ENCODE results near the gene NR2F2. TPM values are rescaled to one million over a fixed set of nuclear protein-coding genes. Genes with fewer than 3 reads are reported as not detected.

The NR2F2 gene
- polyA plus RNA-seq, 1 of the 3 experiments (the other 2 are of a cell fraction), result 3.9 TPM

DNA sequence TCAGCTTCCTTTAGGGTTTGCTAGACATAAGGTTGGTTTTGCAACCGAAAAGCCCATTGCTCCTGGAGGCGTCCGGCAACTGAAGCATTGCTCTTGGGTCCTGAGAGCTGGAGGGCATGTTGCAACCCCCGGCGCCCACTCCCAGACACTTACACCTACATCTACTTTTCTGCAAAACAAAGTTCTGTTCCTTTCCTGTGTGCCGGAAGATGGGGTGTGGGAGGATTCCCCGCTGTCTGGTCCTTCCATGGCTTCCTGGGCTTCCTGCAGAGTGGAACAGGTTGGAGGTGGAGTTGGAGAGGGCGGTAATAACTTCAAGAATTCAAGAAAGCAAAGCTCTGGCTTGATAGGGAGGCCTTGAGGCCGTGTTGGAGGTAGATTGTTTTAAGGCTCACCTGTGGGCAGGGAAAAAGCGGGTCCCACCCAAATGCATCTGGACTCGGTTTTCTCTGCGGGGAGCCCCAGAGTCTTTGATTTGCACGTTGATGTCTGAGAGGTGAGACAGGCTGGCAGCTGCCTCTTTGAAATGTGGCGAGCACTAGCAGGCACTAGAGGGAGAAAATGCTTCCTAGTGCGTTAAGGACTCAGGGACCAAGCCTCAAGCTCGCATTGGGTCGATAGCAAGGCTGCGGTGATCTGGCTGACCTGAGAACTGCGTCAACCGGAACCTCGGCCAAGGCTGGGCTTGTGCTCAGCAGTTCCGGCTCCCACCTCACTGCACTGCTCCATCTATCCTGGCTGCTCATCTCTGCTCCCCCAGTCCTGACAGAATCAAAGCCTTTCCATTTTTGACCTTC lies 39.5 kb downstream of the NR2F2 start (continued):
- TF ChIP-seq, protein P1, sequence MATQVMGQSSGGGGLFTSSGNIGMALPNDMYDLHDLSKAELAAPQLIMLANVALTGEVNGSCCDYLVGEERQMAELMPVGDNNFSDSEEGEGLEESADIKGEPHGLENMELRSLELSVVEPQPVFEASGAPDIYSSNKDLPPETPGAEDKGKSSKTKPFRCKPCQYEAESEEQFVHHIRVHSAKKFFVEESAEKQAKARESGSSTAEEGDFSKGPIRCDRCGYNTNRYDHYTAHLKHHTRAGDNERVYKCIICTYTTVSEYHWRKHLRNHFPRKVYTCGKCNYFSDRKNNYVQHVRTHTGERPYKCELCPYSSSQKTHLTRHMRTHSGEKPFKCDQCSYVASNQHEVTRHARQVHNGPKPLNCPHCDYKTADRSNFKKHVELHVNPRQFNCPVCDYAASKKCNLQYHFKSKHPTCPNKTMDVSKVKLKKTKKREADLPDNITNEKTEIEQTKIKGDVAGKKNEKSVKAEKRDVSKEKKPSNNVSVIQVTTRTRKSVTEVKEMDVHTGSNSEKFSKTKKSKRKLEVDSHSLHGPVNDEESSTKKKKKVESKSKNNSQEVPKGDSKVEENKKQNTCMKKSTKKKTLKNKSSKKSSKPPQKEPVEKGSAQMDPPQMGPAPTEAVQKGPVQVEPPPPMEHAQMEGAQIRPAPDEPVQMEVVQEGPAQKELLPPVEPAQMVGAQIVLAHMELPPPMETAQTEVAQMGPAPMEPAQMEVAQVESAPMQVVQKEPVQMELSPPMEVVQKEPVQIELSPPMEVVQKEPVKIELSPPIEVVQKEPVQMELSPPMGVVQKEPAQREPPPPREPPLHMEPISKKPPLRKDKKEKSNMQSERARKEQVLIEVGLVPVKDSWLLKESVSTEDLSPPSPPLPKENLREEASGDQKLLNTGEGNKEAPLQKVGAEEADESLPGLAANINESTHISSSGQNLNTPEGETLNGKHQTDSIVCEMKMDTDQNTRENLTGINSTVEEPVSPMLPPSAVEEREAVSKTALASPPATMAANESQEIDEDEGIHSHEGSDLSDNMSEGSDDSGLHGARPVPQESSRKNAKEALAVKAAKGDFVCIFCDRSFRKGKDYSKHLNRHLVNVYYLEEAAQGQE (IDR thresholded peaks at IDR 0.05; ENCODE audit: low read depth, low read length), result no peak
- no peak for TF ChIP-seq FOXJ3 (CRISPR knock-in tag; IDR thresholded peaks at IDR 0.05)
- no peak for TF ChIP-seq POLR2AphosphoS5 (IDR thresholded peaks at IDR 0.05; ENCODE audit: low read depth, low read length)
- no peak for TF ChIP-seq NFIC (IDR thresholded peaks at IDR 0.05; ENCODE audit: borderline replicate concordance)
- TF ChIP-seq JUND (IDR thresholded peaks at IDR 0.05), result no peak
- TF ChIP-seq CHD2 (IDR thresholded peaks at IDR 0.05; ENCODE audit: low read length, partially characterized antibody), result no peak
- TF ChIP-seq GABPA (IDR thresholded peaks at IDR 0.05; ENCODE audit: low read depth), result no peak

DNA sequence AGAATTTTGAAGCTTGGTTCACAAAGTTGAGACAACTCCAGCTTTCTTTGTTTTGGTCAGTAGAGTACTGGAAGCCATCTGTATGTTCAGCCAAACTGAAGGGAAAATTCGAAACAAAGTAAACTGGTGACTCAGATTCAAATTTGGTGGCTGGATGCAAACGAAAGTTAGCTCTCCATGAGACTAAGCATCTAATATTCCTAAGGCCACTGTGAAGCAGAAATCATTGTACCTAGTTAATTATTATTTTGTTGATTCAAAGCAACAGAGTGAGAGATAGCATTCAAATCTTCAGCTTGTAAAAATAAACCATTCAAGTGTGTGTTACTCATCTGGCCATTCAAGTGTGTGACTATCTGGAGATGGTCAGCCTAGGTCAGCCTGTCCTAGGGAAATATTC lies 42.1 kb downstream of the NR2F2 start:
- 3% methylated on average over 2 of the region's 2 CpGs for WGBS (ENCODE audit: low lambda C conversion rate)
- no peaks in the 10 kb centered on the region for H3F3A ChIP-seq (replicated peaks; ENCODE audit: insufficient read depth)
- no peak for TF ChIP-seq SMC3 (IDR thresholded peaks at IDR 0.05; ENCODE audit: low read depth, low read length)
- TF ChIP-seq, protein P2, sequence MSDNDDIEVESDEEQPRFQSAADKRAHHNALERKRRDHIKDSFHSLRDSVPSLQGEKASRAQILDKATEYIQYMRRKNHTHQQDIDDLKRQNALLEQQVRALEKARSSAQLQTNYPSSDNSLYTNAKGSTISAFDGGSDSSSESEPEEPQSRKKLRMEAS (IDR thresholded peaks at IDR 0.05; ENCODE audit: low read depth), result no peak
- no peak for TF ChIP-seq FOSL2 (IDR thresholded peaks at IDR 0.05; ENCODE audit: borderline replicate concordance, low read depth)
- TF ChIP-seq, protein P3, sequence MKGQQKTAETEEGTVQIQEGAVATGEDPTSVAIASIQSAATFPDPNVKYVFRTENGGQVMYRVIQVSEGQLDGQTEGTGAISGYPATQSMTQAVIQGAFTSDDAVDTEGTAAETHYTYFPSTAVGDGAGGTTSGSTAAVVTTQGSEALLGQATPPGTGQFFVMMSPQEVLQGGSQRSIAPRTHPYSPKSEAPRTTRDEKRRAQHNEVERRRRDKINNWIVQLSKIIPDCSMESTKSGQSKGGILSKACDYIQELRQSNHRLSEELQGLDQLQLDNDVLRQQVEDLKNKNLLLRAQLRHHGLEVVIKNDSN (IDR thresholded peaks at IDR 0.05; ENCODE audit: borderline replicate concordance, low read depth), result no peak
- TF ChIP-seq, protein P1 (IDR thresholded peaks at IDR 0.05; ENCODE audit: low read depth, low read length), result no peak
- no peak for TF ChIP-seq ELF1 (IDR thresholded peaks at IDR 0.05)
- no peaks in the 10 kb centered on the region for H3K9me3 ChIP-seq
- H2AFZ ChIP-seq (ENCODE audit: low read depth), result no peak overlapping the region
- no peak overlapping the region for H3K4me2 ChIP-seq
- H4K20me1 ChIP-seq (ENCODE audit: insufficient read depth), result no peaks in the 10 kb centered on the region
- ChIA-PET POLR2A (no interaction called here), CTCF (interaction anchor here (0.8 kb wide), 1 partner anchor 213 kb away, joined by 3 read pairs; no protein-coding TSS in a partner anchor)
- H3K79me2 ChIP-seq (ENCODE audit: insufficient read depth), result no peaks in the 10 kb centered on the region
- no peaks in the 10 kb centered on the region for H3K36me3 ChIP-seq (replicated peaks in 1 of 2; ENCODE audit: control insufficient read depth in 1 of 2, insufficient read depth in 2 of 2, low read length in 1 of 2)
- H3K27ac ChIP-seq (ENCODE audit: low read depth in 2 of 2, low read length in 1 of 2), result no peak overlapping the region
- H3K9me2 ChIP-seq, result no peaks in the 10 kb centered on the region
- no peak overlapping the region for H3K9ac ChIP-seq
- H3K4me1 ChIP-seq (ENCODE audit: control insufficient read depth in 1 of 2, insufficient read depth in 2 of 2, low read depth in 1 of 2, low read length in 1 of 2), result no peaks in the 10 kb centered on the region
- DNase-seq, result no peak
- peaks cover 44% of the 10 kb centered on the region for H3K27me3 ChIP-seq (ENCODE audit: insufficient read depth)
- H3K4me3 ChIP-seq (ENCODE audit: low read depth in 2 of 2, low read length in 1 of 2), result no peak overlapping the region
